Activated CD4-positive, CD25-positive, alpha-beta regulatory T cell (primary cell): ENCODE measurements around the gene FAM3C.
"Not testable (repeated sequence)": the region's sequence is repeated elsewhere in the genome, so short reads cannot be mapped to it uniquely, and the experiment has no call there.

Experiments
- DNase-seq, 4 experiments: peaks; one replicate each; lab custom pipeline; 2025; lab: John Stamatoyannopoulos, UW

The FAM3C gene, protein sequence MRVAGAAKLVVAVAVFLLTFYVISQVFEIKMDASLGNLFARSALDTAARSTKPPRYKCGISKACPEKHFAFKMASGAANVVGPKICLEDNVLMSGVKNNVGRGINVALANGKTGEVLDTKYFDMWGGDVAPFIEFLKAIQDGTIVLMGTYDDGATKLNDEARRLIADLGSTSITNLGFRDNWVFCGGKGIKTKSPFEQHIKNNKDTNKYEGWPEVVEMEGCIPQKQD

DNA sequence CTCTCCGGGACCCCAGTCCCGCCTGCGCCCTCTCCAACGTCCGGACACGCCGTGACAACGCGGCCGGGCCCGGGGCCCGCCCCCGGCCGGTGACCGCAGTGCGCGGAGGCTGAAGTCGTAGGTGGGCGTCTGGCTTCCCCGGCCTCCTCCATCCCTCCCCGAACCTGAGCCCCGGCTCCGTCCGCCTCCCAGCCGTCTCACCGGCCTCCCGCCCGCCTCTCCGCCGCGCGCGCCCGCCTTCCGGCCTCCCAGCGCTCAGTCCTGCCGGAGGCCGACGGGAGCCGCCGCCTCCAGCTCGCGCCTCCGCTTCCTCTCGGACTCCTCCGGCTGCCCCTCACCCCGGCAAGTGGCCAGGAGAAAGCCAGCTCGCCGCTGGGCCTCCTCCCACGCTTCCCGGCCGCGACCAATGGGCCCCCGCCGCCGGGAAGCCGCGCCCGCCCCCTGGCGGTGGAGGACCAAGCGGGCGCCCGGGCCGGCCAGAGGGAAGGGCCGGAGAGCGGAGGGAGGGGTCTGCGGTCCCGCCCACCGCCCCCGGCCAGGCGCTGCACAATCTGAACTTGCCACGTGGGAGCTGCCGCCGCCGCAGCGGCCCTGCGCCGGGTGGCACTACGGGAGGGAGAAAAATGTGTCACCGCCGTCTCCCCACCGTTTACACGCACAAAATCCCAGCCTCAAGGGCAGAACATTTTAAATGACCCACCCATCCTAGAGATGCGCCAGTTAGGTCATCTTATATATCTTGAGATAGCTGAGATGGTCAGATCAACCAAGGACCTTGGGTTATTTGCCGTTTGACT, at the start of gene FAM3C:
Gene FAM3C (minus strand): TSS at position 348 of the 797 bp plus-strand sequence. CDS start 13,339 bp downstream, outside the sequence.
- DNase-seq, result peak; percentile 54 to 73 (median 63)

DNA sequence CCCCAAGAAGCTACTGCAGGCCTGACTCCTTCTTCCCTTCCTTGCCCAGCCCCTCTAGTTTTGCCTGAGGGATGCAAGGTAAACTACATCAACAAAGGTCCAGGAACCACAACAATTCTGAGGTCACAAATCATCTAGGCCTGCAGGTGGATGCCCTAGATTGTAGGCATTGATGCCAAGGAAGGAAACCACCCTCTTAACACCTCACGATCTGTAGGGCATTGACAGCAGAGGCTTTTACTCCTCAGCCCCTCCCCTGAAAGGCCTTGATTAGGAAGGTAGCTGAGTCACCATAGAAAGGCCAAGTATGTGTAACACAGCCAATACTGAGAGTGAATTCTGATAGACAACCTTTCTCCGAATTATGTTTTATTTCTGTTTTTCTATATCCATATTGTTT, 46.7 kb upstream of the FAM3C start:
- DNase-seq, result no peak

DNA sequence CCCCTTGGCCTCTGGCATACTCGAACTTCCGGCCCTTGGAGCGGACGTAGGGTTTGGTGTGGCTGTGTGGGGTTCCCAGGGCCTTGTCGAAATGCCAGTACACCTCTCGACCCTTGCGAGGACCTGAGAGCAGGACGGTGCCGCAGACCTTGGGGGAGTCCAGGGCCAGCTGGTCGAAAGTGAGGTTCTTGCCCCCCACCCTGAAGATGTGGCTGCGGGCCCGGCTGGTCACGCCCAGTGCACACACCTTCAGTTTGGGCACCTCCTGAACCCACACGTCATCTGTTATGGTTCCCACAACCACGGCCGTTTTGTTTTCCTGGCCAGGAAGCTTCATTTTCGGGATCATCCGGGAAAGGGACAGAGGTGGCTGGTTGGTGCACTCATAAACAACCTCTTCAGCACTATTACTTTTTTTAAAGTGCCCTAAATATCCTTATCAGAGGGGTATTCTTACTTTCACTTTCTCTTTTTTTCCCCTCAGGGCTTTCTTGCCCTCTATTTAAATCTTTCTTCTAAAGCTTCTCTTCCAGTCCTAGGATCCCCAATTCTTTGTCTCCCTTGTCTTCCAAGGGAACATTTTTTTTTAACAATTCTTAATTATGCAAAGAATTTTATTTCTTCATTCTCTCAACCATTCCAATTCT, 44.9 kb upstream of the FAM3C start:
- DNase-seq, result no peak

DNA sequence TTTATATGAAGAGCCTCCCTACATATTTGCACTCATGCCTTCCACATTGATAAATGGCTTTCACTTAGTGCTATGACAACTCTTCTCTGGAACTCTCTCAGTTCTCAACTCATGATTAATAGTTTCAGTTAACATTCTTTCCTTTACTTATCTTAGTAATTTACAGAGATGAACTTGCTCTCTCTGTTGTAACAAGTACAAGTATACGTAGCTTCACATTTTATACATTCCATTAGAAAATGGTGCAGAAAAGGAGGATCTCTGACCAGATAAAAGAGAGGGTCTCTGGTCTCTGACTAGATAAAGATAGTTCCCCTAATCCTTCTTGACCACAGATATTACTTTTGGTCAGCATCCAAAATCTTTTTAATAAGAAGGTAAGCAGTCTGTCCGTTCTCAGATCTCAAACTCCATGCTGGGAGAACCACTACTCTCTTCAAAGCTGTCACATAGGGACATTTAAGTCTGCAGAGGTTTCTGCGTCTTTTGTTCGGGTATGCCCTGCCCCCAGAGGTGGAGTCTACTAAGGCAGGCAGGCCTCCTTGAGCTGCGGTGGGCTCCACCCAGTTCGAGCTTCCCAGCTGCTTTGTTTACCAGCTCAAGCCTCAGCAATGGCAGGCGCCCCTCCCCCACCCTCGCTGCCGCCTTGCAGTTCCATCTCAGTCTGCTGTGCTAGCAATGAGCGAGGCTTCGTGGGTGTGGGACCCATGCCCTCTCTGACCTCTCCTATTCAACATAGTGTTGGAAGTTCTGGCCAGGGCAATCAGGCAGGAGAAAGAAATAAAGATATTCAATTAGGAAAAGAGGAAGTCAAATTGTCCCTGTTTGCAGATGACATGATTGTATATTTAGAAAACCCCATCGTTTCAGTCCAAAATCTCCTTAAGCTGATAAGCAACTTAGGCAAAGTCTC, 42.2 kb upstream of the FAM3C start:
- DNase-seq, result peak in 3 of 4 experiments; percentile 3 to 52 (median 47)

DNA sequence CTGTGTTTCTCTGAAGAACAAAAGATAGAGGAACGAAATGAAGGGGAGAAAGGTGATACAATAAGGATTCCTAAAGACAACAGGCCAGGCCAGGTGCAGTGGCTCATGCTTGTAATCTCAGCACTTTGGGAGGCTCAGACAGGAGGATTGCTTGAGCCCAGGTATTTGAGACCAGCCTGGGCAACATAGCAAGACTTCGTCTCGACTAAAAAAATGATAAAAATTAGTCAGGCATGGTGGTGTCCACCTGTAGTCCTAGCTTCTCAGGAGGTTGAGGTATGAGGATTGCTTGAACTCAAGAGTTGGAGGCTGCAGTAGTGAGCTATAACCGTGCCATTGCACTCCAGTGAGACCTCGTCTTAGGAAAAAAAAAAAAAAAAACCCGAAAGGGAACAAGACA, 41.4 kb upstream of the FAM3C start:
- no peak for DNase-seq

DNA sequence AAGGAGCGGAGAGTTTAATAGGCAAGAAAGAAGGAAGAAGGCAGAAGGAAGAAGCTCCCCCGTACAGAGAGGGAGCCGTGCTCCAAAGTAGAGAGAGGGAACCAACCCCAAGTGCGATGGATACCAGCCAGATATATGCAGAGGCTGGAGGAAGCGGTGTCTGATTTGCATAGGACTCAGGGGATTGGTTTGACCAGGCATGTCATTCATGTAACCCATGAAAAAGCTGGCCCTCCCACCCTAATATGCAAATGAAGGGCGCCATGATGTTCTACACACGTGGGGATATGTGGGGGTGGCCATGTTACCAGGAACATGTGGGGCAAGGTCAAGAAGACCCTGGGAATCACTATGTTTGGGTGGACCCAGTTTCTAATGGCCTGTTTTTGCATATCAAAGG, 40.6 kb upstream of the FAM3C start:
- no peak for DNase-seq

DNA sequence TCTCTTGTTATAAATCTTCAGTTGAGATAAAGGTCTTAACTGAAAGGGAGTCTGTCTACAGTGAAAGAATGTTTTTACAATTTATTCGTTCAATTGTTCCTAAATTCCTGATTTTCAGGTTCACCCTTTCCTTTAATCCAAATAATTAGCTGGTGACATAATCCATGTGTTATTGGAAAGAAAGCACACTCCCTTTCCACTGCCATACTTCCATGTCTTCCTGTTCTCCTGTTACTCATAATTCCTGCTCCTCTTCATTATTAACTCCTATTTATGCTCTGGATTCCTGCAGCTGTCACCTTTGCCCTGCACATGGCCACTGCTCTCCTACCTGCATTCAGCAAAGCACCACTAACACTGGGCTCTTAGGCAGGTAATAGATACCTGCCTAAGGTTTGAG, 40.0 kb upstream of the FAM3C start:
- DNase-seq, result no peak

DNA sequence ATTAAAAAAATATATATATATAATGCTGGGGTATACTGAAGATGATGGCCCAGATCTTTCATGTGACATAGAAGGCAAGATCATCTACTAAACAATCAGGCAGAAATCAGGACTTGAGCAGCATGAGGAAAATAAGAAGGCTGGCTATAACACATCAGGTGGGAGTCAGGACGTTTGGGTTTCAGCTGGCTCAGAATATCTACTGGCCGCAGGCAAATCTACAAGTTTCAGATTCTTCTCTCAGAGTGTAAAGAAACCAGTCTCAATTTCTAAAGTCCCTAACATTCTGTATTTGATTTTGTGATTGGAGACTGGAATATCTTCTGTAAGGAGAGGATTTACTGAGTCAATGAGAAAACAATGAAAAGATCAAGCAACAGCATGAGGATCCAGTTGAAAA, 37.7 kb upstream of the FAM3C start:
- DNase-seq, result no peak

DNA sequence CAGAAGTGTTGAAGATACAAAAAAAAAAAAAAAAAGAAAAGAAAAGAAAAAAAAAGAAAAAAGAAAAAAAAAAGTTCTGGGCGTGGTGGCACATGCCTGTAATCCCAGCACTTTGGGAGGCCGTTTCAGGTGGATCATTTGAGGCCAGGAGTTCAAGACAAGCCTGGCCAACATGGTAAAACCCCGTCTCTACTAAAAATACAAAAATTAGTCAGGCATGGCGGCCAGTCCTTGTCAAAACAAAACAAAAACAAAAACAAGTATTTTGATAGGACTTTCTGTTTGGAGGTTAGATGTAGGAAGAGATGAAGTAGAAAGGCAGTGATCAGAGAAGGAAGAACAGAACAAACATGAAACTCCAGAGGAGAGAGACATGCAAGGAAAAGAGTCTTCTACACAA, 36.4 kb upstream of the FAM3C start:
- DNase-seq, result not testable (repeated sequence)

DNA sequence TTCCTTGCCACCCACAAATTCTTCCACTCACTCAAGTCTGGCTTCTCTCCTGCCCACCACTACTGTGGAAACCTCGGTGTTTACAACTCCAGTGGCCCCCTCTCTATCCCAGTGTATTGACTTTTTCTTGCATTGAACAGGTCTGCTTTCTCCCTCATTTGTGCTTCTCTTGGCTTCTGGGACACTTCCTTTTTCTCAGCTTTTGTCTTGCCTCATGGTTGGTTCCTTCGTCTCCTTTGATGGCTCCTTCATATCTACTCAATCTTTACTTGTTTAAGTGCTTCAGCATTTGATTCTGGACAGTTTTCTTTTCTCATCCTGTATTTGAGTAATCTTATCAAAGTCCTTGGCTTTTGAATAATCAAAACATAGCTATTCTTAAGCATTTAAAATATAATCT, 35.9 kb upstream of the FAM3C start:
- no peak for DNase-seq

DNA sequence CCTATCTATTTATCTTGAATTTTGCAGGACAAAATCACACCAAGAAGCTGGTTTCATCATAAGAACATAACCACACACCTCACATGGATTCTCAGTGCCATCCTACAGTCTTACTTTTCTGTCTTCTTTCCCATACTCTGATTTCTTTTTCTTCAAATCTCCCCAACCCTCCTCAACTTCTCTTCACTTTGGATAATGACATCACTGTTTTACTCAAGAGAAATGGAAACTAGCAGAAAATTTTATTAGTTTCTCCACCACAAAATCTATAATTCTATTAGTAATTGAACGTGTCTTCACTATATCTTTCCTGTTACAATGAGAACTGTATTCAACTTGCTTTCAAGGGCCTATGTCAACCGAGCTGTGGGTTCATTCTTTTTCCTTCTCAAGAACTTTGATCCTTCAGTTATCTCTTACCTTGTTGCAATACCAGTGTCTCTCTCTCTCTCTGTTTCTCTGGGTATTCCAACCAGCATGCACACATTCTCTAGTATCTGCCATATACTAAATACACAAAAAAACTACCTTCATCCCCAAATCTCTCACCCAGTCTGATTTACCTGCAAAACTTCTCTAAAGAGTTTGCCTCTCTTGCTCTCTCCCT, 35.4 kb upstream of the FAM3C start:
- no peak for DNase-seq

DNA sequence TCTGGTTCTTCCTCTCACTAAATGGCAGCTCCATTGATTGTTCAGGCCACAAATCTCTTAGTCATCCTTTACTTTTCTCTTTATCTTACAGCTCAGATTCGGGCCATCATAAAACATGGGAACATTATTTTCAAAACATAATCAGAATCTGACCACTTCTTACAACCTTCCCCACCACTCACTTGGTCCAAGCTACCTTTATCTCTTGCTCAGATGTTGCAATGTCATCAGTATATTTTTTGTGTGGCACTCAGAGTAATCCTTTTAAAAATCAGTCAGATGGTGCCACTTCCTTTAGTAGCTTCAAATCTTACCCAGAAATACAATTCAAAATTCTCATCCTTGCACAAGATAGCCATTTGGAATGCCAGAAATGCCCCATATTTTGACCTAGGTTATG, 34.5 kb upstream of the FAM3C start:
- DNase-seq, result no peak

DNA sequence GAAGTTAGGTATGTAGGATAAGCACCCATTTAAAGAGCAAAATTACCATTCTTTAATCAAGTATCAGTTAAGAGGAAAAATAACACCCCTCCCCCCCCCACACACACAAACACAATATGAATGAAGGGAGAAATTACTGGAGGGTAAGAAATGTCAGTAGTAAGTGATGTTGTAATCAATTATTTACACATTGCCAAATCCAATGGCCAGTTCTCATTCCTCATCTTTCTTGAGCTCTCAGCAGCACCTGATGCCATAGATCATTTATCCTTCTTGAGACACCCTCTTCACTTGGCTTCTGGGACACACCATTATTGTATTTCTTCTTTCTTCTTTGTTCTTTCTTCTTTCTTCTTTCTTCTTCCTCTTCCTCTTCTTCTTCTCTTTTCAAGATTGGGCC, 33.7 kb upstream of the FAM3C start:
- DNase-seq, result no peak

DNA sequence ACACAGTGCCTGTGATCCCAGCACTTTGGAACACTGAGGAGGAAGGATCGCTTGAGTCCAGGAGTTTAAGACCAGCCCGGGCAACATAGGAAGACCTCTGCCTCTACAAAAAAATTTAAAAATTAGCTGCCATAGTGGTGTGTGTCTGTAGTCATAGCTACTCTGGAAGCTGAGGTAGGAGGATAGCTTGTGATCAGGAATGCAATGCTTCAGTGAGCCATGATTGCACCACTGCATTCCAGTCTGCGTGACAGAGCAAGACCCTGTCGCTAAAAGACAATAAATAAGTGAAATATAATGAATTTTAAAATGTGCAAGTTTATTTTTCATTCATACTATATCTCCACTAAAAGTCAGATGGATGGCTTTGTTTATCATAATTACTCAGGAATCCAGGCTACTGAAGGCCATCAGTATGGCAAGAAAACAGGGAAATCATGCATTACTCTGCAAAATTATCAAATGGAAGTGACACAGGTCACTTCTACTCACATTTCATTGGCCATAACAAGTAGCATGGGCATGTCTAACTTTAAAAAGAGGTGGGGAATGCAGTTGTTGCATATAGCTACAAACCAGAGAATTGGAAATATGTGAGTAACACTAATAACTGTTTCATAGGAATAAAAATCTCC, 32.9 kb upstream of the FAM3C start:
- no peak for DNase-seq

DNA sequence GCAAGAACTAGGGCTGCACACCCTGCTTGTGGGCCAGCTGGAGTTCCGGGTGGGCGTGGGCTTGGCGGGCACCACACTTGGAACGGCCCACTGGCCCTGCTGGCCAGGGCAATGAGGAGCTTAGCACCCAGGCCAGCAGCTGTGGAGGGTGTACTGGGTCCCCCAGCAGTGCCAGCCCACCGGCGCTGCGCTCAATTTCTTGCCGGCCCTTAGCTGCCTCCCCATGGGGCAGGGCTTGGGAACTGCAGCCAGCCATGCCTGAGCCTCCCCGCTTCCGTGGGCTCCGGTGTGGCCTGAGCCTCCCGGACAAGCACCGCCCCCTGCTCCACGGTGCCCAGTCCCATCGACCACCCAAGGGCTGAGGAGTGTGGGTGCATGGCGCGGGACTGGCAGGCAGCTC, 25.6 kb upstream of the FAM3C start:
- DNase-seq, result not testable (repeated sequence)

DNA sequence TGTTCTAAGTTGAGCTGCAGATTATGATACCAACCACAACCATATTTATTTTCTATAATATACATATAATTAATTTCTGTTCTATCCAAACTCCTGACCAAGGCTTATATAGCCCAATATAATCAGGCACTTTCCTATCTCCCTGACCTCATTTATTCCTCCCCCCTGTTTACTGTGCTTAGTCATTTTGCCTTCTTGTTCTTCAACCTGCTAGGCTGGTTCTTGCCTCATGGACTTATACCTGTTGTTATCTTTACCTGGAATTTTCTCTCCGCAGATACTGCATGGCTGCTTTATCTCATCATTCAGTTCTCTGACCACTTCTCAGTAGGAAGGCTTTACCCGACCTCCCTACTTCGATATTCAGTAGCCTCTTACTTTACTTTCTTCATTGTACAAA, 24.9 kb upstream of the FAM3C start:
- DNase-seq, result no peak

DNA sequence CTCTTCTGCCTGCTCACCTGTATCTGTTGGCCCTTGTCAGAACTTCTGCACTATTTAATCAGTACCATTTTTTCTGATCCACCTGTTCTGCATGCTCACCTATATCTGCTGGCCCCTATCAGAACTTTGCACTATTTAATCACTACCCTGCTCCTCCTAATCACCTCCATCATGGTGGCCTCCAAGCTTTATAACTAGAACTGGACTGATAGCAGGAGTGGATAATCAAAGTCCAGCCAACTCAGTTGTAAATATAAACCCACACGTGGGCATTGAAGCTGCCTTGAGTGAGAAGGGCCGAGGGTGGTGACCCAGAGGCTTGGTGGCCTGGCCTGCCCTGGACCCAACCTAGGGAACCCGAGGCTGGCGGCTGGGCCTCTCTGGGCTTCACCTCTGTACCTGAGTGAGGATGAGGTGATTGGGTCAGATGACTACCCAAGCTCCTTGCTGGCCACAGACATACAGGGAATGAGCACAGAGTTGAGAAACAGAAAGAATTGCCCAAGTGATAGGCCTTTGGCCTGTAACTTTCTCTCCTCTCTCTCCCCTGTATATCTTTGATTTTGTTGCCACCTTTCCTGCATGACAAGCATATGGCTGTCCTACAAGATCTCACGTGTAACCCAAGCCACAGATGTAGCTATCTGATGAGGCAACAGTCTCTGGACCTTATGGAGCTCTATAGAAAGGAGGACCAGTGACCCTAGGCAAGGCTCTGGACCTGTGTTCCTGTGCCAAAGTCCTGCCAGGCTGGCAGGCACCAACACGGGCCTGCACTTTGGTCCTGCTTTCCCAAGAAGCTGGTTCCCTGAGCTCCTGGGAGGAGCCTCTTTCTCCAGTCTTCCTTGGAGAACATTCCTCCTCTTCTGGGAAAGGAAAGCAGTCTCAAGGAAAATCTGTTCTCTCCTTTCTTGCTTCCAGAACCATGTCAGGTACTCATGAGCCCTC, 23.4 kb upstream of the FAM3C start:
- DNase-seq, result no peak

DNA sequence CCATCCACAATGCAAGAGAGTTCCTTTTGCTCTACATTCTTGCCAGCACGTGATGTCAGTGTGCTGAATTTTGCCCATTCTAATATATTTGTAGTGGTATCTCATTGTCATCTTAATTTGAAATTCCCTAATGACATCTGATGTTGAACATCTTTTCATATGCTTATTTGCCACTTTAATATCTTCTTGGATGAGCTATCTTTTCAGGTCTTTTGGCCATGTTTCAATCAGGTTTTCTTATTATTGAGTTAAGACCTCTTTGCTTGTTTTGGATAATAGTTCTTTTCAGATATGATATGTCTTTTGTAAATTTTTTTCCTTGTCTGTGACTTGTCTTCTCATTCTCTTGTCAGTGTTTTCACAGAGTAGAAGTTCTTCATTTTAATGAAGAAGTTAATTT, 20.4 kb upstream of the FAM3C start:
- no peak for DNase-seq

DNA sequence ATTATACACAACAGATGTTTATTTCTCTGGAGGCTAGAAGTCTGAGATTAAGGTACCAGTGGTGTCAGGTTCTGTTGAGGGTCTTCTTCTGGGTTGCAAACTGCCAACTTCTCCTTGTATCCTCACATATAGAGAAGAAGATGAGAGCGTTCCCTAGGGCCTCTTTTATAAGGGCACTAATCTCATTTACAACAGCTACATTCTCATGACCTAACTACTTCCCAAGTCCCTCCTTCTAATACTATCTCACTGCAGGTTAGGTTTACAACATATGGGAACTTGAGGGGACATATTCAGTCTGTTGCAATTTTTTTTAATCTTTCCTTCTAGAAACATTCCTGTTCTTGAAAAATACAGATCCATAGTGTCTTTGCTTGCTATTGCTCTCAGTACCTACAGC, 18.3 kb upstream of the FAM3C start:
- DNase-seq, result no peak

DNA sequence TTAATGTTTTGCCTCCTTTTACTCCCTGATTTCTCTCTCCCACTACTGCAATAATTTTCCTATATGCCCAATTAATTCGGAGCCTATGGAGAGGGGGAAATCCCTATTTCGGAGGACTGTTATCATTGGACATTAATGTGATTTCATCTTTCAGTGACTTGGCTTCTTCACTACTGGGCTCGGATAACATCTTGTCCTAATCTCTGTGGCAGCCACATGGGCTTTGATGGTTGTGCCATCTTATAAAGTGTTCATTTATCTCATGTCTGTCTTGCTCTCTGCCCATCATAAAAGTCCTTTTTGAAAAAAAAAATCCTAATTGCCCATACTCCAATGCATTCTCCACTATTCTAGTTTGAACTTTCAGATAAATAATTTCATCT, 15.5 kb upstream of the FAM3C start:
- DNase-seq, result no peak
